C4-2B (cell line): ENCODE results near the gene TSPAN14.
"Not testable (repeated sequence)": the region's sequence is repeated elsewhere in the genome, so short reads cannot be mapped to it uniquely, and the experiment has no call there.

Experiments used
- H3K27ac ChIP-seq: fragments of 450-650 bp; 2 replicates; pipeline ENCODE4 v1.5.1; 2017
- ZFX ChIP-seq: fragments of 450-650 bp; IDR thresholded peaks from 2 replicates; pipeline ENCODE4 v1.6.1; 2017
- TF ChIP-seq, protein P1 (sequence below): fragments of 450-650 bp; conservative IDR thresholded peaks from 2 replicates; pipeline ENCODE4 v1.5.1; 2017; ENCODE audit warnings: mild to moderate bottlenecking

Gene TSPAN14

DNA sequence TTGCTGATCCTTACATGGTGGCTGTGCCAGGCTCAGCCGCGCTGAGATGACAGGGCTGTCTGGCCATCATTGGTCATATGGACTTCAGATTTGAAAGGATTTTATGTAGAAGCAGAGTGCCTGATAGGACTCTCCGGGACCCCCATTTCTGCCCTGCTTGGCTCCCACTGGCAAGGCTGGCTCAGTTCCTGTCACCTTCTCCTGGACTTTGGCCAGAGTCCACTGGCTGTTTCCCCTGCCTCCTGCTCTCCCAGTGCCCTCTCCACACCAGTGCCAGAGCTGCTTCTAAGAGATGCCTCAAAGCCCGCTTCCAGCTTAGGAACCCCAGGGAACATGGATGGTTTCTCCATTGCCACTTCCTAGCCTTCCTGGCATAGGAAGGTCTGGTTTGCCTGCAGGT lies 78.5 kb downstream of the TSPAN14 start:
- TF ChIP-seq, protein P1, sequence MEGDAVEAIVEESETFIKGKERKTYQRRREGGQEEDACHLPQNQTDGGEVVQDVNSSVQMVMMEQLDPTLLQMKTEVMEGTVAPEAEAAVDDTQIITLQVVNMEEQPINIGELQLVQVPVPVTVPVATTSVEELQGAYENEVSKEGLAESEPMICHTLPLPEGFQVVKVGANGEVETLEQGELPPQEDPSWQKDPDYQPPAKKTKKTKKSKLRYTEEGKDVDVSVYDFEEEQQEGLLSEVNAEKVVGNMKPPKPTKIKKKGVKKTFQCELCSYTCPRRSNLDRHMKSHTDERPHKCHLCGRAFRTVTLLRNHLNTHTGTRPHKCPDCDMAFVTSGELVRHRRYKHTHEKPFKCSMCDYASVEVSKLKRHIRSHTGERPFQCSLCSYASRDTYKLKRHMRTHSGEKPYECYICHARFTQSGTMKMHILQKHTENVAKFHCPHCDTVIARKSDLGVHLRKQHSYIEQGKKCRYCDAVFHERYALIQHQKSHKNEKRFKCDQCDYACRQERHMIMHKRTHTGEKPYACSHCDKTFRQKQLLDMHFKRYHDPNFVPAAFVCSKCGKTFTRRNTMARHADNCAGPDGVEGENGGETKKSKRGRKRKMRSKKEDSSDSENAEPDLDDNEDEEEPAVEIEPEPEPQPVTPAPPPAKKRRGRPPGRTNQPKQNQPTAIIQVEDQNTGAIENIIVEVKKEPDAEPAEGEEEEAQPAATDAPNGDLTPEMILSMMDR = no peak
- TF ChIP-seq ZFX = no peak

DNA sequence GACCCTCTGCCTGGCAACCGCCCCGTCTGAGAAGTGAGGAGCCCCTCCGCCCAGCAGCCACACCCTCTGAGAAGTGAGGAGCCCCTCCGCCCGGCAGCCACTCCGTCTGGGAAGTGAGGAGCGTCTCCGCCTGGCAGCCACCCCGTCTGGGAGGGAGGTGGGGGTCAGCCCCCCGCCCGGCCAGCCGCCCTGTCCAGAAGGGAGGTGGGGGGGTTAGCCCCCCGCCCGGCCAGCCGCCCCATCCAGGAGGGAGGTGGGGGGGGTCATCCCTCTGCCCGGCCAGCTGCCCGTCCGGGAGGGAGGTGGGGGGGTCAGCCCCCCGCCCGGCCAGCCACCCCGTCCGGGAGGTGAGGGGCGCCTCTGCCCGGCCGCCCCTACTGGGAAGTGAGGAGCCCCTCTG lies 79.9 kb downstream of the TSPAN14 start:
- not testable (repeated sequence) for H3K27ac ChIP-seq

More for the DNA sequence above, 78.5 kb downstream of the TSPAN14 start:
- no peak overlapping the region for H3K27ac ChIP-seq

DNA sequence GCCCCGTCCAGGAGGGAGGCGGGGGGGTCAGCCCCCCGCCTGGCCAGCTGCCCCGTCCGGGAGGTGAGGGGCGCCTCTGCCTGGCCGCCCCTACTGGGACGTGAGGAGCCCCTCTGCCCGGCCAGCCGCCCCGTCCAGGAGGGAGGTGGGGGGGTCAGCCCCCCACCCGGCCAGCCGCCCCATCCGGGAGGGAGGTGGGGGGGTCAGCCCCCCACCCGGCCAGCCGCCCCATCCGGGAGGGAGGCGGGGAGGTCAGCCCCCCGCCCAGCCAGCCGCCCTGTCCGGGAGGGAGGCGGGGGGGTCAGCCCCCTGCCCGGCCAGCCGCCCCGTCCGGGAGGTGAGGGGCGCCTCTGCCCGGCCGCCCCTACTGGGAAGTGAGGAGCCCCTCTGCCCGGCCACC lies 80.5 kb downstream of the TSPAN14 start:
- not testable (repeated sequence) for H3K27ac ChIP-seq

DNA sequence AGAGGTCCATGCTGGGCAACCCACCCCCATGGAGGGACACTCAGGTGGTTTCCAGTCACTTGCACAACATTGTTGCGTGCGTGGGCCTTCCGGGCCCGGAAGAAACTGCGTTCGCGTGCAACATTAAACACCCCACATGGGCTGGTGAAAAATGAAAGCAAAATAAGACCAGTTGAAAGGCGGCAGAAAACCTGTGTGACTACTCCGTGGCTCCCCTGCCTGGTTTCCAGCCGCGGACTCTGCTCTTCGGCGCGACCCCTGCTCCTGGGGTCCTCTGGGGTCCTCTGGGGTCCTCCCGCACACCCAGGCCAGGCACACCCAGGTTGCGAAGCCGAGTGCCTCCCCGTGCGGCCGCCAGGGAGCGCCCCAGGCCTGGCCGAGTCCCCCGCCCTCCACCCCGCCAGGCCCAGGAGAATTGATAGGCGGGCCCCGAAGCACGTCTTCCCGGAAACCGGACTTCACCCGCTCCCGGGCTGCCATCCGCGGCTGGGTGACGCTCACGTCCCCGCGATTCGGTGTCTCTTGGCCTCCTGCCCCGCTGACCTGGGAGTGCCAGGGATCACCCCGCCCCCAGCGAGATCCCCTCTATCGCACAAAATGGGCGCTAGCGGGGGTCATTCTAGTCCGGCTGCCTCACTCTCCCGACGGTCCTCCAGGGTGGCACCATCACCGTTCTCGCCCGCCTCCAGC lies 81.7 kb downstream of the TSPAN14 start:
- no peak for TF ChIP-seq ZFX
- TF ChIP-seq, protein P1 = no peak; the same call in 1 of the 2 replicates

DNA sequence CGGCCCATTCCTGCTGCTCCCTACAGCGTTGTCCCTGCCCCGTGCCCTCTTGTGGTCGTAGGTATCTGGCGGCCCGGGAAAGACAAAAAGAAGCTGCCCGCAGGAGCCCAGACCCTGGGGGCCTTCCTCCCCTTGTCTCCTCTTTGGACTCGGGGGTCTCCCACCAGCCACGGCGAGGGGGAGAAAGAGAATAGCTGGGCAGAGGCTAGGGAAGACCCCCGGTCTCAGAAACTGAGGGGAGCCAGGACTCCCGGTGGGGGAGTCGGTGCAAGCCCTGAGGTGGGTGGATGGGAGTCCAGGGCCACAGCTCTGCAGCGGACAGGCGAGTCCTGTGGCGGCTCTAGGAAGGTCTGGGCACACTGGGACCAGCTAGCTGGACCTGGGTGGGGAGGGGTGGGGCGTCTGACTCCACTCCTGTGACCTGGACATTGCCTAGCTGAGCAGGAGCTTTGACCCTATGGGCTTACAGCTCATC lies 82.3 kb downstream of the TSPAN14 start:
- no peak for TF ChIP-seq ZFX
- TF ChIP-seq, protein P1 = no peak
- H3K27ac ChIP-seq = no peak overlapping the region

More for the DNA sequence above, 81.7 kb downstream of the TSPAN14 start:
- H3K27ac ChIP-seq = no peak overlapping the region

DNA sequence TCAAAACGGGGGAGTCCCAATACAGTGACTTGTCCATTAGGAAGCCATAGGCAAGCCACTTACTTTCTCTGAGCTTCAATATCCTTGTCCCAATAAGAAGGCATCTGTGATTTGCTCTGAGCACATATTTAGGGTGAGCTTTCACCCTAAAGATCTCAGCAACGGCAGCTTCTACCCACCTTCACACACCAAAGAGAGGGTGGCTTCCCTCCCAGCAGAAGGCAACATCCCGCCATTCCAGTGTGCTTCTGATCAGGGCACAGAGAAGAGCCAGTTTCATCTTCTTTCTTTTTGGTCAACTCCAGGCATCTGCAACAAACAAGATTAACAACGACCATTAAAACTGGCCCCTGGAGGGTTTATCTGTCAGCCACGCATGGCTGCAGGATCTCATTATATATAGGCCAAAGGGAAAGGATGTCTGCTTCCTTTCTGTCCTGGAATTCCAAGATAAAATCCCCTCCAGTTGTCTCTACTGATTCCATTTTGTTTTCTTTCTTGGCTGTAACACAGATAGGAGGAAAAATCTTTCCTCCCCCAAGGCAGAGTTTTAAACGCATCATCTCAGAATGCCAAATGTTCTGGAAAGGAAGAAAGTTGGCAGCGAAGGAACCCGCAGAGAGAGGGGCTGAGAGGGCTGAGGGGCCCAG lies 83.1 kb downstream of the TSPAN14 start:
- no peak overlapping the region for H3K27ac ChIP-seq
- TF ChIP-seq, protein P1 = no peak
- TF ChIP-seq ZFX = no peak

DNA sequence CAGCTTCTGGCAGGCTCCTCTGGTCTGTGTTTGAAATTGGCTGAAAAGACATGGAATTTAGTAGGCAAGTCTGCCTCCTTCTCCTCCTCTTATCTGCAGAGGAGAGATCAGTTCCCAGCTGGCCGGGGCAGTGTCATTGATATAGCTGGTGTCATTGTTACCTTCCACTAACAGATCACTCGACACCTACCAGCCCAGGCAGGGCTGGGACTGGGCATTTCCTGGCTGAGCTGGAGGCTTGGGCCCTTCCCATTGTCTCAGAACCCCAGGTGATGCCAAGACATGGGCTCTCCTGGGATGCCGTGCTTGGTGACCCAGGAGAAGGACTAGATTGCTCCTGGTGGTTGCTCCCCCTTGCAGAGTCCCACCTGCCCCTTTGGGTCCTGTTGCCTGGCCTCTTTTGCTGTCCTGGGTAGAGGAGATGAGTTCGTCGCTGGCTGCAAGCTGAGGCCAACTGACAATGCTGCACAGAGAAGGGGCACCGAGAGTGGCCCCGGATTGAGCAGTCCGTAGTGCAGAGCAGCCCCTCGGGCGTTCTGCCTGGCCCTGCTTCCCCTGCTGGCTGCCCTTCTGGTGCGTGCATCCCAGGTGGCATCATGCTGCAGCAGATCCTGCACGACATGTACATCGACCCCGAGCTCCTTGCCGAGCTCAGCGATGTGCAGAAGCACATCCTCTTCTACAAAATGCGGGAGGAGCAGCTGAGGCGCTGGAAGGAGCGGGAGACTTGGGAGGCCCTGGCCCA lies 83.8 kb downstream of the TSPAN14 start, which contains the start of gene SH2D4B:
TSS of gene SH2D4B (plus strand) at position 167 of the 745 bp plus-strand sequence. CDS start at position 597, 430 bp downstream.
- no peak for TF ChIP-seq ZFX
- TF ChIP-seq, protein P1 = no peak
- H3K27ac ChIP-seq = no peak within 1 kb of the TSS

DNA sequence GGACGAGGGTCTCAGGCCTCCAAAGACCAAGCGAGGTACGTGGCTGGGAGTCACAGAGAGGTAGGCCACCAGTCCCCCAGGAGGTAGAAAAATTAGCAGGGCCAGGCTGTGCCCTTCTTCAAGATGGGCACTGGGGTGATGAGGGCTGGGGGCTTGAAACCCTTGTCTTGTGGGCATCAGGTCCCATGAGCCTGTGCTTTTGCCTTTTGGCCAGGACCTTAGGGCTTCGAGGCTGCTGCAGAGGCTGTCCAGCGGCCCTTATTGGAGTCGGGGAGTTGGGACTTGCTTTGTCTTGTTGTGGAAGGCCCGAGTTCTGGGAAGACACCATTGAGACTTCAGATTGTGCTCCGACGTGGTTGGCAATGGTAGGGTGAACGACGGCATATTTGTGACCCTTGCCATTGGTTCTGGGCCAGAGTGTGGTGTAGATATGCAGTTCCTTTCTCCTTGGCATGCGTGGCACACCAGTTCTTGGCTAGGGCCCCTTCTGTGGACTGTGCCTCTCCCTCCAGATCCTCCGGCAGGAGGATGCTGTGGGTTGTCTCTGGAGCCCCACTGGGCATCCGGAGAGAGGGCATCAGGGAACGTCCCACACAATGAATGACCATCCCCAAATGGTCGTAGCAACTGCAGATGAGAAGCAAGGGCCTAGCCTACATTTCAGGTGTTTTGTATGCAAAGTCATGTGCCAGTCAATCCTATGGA lies 84.5 kb downstream of the TSPAN14 start:
- no peak for TF ChIP-seq ZFX
- TF ChIP-seq, protein P1 = no peak
- H3K27ac ChIP-seq = no peak overlapping the region
